ENCODE data around the gene FAM131C.
"Not testable (repeated sequence)": the region's sequence is repeated elsewhere in the genome, so short reads cannot be mapped to it uniquely, and the experiment has no call there.

FAM131C gene

GRCh38 chr1:16038620-16038912 lies 34.9 kb downstream of the FAM131C start:
- Histone ChIP-seq H3K27ac (ENCODE audit: extremely low read depth, low read depth, low read length) (no peak overlapping the region), H3K9me3 (ENCODE audit: control insufficient read depth, insufficient read depth, low read depth, low read length) (no peaks in the 10 kb centered on the region), H3K36me3 (ENCODE audit: control insufficient read depth in 2 of 2, insufficient read depth in 1 of 2, low read length in 2 of 2) (no peaks in the 10 kb centered on the region), H3K4me3 (ENCODE audit: low read depth, low read length) (no peak overlapping the region), H3K4me1 (ENCODE audit: control insufficient read depth, insufficient read depth, low read length) (no peaks in the 10 kb centered on the region)
- TF ChIP-seq GLIS2 (tag by site-specific recombination; IDR thresholded peaks at IDR 0.05) (peak; percentile 10; the same call in 1 of the 2 replicates), PRDM6 (tag by site-specific recombination; IDR thresholded peaks at IDR 0.05) (no peak), ZSCAN30 (tag by site-specific recombination; IDR thresholded peaks at IDR 0.05) (no peak), ZNF146 (tag by site-specific recombination; IDR thresholded peaks at IDR 0.05) (no peak)
- CTCF ChIA-PET, result interaction anchor here (0.5 to 1.6 kb wide), 6 partner anchors 19 to 247 kb away, joined by 3 to 4 read pairs (median 3); no protein-coding TSS in a partner anchor
- POLR2A ChIA-PET, result no interaction called here

DNA sequence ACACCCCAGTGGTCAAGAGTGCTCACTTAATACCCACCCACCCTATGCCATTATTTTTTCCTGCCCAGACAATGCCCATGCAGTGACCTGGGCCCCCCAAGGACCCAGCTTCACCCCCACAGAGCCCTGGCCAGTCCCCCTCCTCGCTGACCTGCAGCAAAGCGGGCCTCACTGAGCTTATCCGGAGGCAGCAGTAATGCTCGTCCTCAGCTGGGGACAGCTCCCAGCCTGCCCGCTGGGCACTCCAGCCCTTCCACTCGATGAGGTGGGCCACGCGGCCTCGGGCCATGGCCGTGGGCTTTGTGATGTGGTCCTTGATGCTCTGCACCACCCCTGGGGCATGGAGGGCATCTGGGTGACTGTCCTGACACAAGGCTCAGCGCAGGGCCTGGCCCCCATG lies 37.0 kb downstream of the FAM131C start:
- POLR2A ChIA-PET; H3K9me3 ChIP-seq (ENCODE audit: control insufficient read depth, insufficient read depth, low read depth, low read length); H3K36me3 ChIP-seq (ENCODE audit: control insufficient read depth in 2 of 2, insufficient read depth in 1 of 2, low read length in 2 of 2); H3K4me3 ChIP-seq (ENCODE audit: low read depth, low read length); H3K27ac ChIP-seq (ENCODE audit: extremely low read depth, low read depth, low read length); H3K4me1 ChIP-seq (ENCODE audit: control insufficient read depth, insufficient read depth, low read length): not testable (repeated sequence)
- CTCF ChIA-PET, result interaction anchor here (0.6 kb wide), 2 partner anchors 27 to 187 kb away, joined by 3 to 4 read pairs; no protein-coding TSS in a partner anchor

- not testable (repeated sequence) for H3K27ac ChIP-seq (ENCODE audit: extremely low read depth, low read depth, low read length); H3K4me1 ChIP-seq (ENCODE audit: control insufficient read depth, insufficient read depth, low read length); H3K36me3 ChIP-seq (ENCODE audit: control insufficient read depth in 2 of 2, insufficient read depth in 1 of 2, low read length in 2 of 2); H3K9me3 ChIP-seq (ENCODE audit: control insufficient read depth, insufficient read depth, low read depth, low read length); H3K4me3 ChIP-seq (ENCODE audit: low read depth, low read length)
- 0 out of 2 replicates have a peak, but pooled peaks have one; percentile 7 for TF ChIP-seq KLF1 (tag by site-specific recombination; IDR thresholded peaks at IDR 0.05)
- TF ChIP-seq EGR2 (tag by site-specific recombination; IDR thresholded peaks at IDR 0.05; ENCODE audit: low read depth), result 0 out of 2 replicates have a peak, but pooled peaks have one; percentile 1
- POLR2A ChIA-PET, result interaction anchor here (0.8 kb wide), 1 partner anchor 10 kb away, joined by 3 read pairs; no protein-coding TSS in a partner anchor
- CTCF ChIA-PET, result interaction anchor here (0.5 to 2.5 kb wide), 5 partner anchors 13 to 241 kb away, joined by 3 to 14 read pairs (median 4); no protein-coding TSS in a partner anchor
Measured at GRCh38 chr1:16033103-16033632, 40.3 kb downstream of the FAM131C start.

- ChIA-PET POLR2A (interaction anchor here (0.8 kb wide), 1 partner anchor 9 kb away, joined by 3 read pairs; no protein-coding TSS in a partner anchor), CTCF (interaction anchor here (0.7 to 2.5 kb wide), 7 partner anchors 9 to 241 kb away, joined by 3 to 14 read pairs (median 4); partner anchors contain the start of gene HSPB7)
- Histone ChIP-seq H3K4me3 (ENCODE audit: low read depth, low read length) (no peak overlapping the region), H3K27ac (ENCODE audit: extremely low read depth, low read depth, low read length) (no peak overlapping the region), H3K4me1 (ENCODE audit: control insufficient read depth, insufficient read depth, low read length) (no peaks in the 10 kb centered on the region), H3K9me3 (ENCODE audit: control insufficient read depth, insufficient read depth, low read depth, low read length) (no peaks in the 10 kb centered on the region), H3K36me3 (ENCODE audit: control insufficient read depth in 2 of 2, insufficient read depth in 1 of 2, low read length in 2 of 2) (no peaks in the 10 kb centered on the region)
- no peak for TF ChIP-seq ZBTB48 (tag by site-specific recombination; IDR thresholded peaks at IDR 0.05)
- TF ChIP-seq, protein P1, sequence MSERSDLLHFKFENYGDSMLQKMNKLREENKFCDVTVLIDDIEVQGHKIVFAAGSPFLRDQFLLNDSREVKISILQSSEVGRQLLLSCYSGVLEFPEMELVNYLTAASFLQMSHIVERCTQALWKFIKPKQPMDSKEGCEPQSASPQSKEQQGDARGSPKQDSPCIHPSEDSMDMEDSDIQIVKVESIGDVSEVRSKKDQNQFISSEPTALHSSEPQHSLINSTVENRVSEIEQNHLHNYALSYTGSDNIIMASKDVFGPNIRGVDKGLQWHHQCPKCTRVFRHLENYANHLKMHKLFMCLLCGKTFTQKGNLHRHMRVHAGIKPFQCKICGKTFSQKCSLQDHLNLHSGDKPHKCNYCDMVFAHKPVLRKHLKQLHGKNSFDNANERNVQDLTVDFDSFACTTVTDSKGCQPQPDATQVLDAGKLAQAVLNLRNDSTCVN (tag by site-specific recombination; optimal IDR thresholded peaks at IDR 0.05), result no peak
- TF ChIP-seq GLIS1 (tag by site-specific recombination; IDR thresholded peaks at IDR 0.05), result peak; percentile 21; the same call in 1 of the 2 replicates
- TF ChIP-seq, protein P2, sequence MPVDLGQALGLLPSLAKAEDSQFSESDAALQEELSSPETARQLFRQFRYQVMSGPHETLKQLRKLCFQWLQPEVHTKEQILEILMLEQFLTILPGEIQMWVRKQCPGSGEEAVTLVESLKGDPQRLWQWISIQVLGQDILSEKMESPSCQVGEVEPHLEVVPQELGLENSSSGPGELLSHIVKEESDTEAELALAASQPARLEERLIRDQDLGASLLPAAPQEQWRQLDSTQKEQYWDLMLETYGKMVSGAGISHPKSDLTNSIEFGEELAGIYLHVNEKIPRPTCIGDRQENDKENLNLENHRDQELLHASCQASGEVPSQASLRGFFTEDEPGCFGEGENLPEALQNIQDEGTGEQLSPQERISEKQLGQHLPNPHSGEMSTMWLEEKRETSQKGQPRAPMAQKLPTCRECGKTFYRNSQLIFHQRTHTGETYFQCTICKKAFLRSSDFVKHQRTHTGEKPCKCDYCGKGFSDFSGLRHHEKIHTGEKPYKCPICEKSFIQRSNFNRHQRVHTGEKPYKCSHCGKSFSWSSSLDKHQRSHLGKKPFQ (tag by site-specific recombination; IDR thresholded peaks at IDR 0.05), result no peak
- 0 out of 2 replicates have a peak, but pooled peaks have one; percentile 26 for TF ChIP-seq ZNF335 (tag by site-specific recombination; conservative IDR thresholded peaks at IDR 0.05)
- TF ChIP-seq SP3 (tag by site-specific recombination; IDR thresholded peaks at IDR 0.05), result peak; percentile 42; the same call in 1 of the 2 replicates
- TF ChIP-seq, protein P3, sequence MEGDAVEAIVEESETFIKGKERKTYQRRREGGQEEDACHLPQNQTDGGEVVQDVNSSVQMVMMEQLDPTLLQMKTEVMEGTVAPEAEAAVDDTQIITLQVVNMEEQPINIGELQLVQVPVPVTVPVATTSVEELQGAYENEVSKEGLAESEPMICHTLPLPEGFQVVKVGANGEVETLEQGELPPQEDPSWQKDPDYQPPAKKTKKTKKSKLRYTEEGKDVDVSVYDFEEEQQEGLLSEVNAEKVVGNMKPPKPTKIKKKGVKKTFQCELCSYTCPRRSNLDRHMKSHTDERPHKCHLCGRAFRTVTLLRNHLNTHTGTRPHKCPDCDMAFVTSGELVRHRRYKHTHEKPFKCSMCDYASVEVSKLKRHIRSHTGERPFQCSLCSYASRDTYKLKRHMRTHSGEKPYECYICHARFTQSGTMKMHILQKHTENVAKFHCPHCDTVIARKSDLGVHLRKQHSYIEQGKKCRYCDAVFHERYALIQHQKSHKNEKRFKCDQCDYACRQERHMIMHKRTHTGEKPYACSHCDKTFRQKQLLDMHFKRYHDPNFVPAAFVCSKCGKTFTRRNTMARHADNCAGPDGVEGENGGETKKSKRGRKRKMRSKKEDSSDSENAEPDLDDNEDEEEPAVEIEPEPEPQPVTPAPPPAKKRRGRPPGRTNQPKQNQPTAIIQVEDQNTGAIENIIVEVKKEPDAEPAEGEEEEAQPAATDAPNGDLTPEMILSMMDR (tag by site-specific recombination; IDR thresholded peaks at IDR 0.05), result peak; percentile 79; the same call in 1 of the 2 replicates
- TF ChIP-seq KLF8 (tag by site-specific recombination; IDR thresholded peaks at IDR 0.05), result no peak
- peak; percentile 40 for TF ChIP-seq GLIS2 (tag by site-specific recombination; IDR thresholded peaks at IDR 0.05)
- TF ChIP-seq SP2 (tag by site-specific recombination; IDR thresholded peaks at IDR 0.05), result peak; percentile 51
- TF ChIP-seq KLF7 (tag by site-specific recombination; IDR thresholded peaks at IDR 0.05; ENCODE audit: borderline replicate concordance), result peak; percentile 47; the same call in 1 of the 2 replicates
- peak; percentile 79 for TF ChIP-seq KLF9 (tag by site-specific recombination; IDR thresholded peaks at IDR 0.05; ENCODE audit: low read depth)
- no peak for TF ChIP-seq ZNF341 (tag by site-specific recombination; IDR thresholded peaks at IDR 0.05; ENCODE audit: low read depth)
- TF ChIP-seq KLF1 (tag by site-specific recombination; IDR thresholded peaks at IDR 0.05), result peak; percentile 31; the same call in 1 of the 2 replicates
Measured at GRCh38 chr1:16032388-16033102, 40.9 kb downstream of the FAM131C start.
